CD8-positive, alpha-beta memory T cell (primary cell): ENCODE results near the gene ETV1. TPM values are rescaled to one million over a fixed set of nuclear protein-coding genes. Genes with fewer than 3 reads are reported as not detected.

ENCODE experiments used
- CTCF ChIA-PET: fragments of 350-600 bp; sonication (Branson Sonifier 250); formaldehyde crosslinking; loops from one replicate; lab custom pipeline; 2021; ENCODE audit warnings: antibody characterized with exemption; lab: Charles Lee
- POLR2A ChIA-PET: fragments of 350-600 bp; sonication (Branson Sonifier 250); formaldehyde crosslinking; loops from one replicate; lab custom pipeline; 2021; ENCODE audit warnings: antibody characterized with exemption; lab: Charles Lee
- DNase-seq, 5 donors: peaks; one replicate each; pipeline versions ENCODE4 v3.0.0 to v3.0.0-alpha.2; 2020 to 2022; ENCODE audit warnings: mixed read lengths in 1 of 5
- H3K27ac ChIP-seq: one replicate; pipeline ENCODE4 v1.7.0; 2013; ENCODE audit warnings: low read depth, mild to moderate bottlenecking, low read length, moderate library complexity
- H3K27me3 ChIP-seq: 2 replicates; pipeline ENCODE4 v1.7.0; 2013; ENCODE audit warnings: low read length, mild to moderate bottlenecking; ENCODE audit not compliant: insufficient read depth, poor library complexity, severe bottlenecking
- H3K36me3 ChIP-seq: 2 replicates; pipeline ENCODE4 v1.7.0; 2013; ENCODE audit warnings: mild to moderate bottlenecking, low read length, moderate library complexity; ENCODE audit not compliant: insufficient read depth
- H3K4me1 ChIP-seq: 2 replicates; pipeline ENCODE4 v1.7.0; 2013; ENCODE audit warnings: mild to moderate bottlenecking, low read length, moderate library complexity; ENCODE audit not compliant: insufficient read depth
- H3K4me3 ChIP-seq: 2 replicates; pipeline ENCODE4 v1.7.0; 2013; ENCODE audit warnings: mild to moderate bottlenecking, low read length
- H3K9me3 ChIP-seq: 2 replicates; pipeline ENCODE4 v1.7.0; 2013; ENCODE audit warnings: mild to moderate bottlenecking, low read length
- H3K27ac Mint-ChIP-seq, 8 donors: one replicate each; pipeline ENCODE4 v1.8.0; 2020 to 2021; ENCODE audit warnings: mixed read lengths in 8 of 8, mild to moderate bottlenecking in 6 of 8, inconsistent platforms in 3 of 8, moderate library complexity in 3 of 8
- H3K27me3 Mint-ChIP-seq, 2 donors: one replicate each; pipeline ENCODE4 v1.8.0; 2020 to 2021; ENCODE audit warnings: mixed read lengths in 2 of 2, mild to moderate bottlenecking in 1 of 2, moderate library complexity in 1 of 2
- H3K36me3 Mint-ChIP-seq, 3 donors: one replicate each; pipeline ENCODE4 v1.8.0; 2020 to 2021; ENCODE audit warnings: mixed read lengths in 3 of 3, inconsistent platforms in 1 of 3, mild to moderate bottlenecking in 1 of 3
- H3K4me1 Mint-ChIP-seq, 3 donors: one replicate each; pipeline ENCODE4 v1.8.0; 2020 to 2021; ENCODE audit warnings: mixed read lengths in 3 of 3, inconsistent platforms in 1 of 3, mild to moderate bottlenecking in 1 of 3
- H3K4me3 Mint-ChIP-seq, 7 donors: one replicate each; pipeline ENCODE4 v1.8.0; 2020 to 2021; ENCODE audit warnings: mixed read lengths in 7 of 7, mild to moderate bottlenecking in 6 of 7, moderate library complexity in 4 of 7, inconsistent platforms in 2 of 7
- H3K9me3 Mint-ChIP-seq, 5 donors: one replicate each; pipeline ENCODE4 v1.8.0; 2020 to 2022; ENCODE audit warnings: mixed read lengths in 5 of 5, mild to moderate bottlenecking in 3 of 5, moderate library complexity in 2 of 5, inconsistent platforms in 1 of 5
- polyA plus RNA-seq: library from polyadenylated mRNA; unstranded; fragments of 300-500 nt; fragmentation: Illumina TruSeq; gene quantifications from one replicate; pipeline ENCODE4 v1.2.3, GENCODE V29; 2021
- total RNA-seq, 2 experiments: library from RNA; stranded (reverse); gene quantifications; one replicate each; pipeline ENCODE4 v1.2.3, GENCODE V29; 2021

Gene ETV1
- total and polyA plus RNA-seq, 3 experiments from 2014 or later: 0.31 to 1.7 (median 0.31) TPM

DNA sequence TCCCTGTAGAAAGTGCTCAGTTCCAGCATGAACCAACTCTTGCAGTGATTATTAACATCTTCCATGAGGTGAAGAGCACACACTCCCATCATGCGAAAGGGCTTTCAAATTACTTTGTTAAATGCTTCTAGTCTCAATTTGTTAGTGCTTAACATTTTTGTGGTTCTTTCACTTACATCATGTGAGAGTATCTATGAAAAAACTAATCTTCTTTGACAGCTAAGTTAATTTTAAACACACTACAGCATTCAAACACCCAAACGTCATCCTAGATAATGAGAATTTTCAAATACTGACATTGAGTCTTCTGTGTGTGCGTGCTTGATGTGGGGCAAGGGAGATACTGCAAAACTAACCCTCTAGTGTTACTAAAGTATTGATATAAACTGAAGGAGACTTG lies 84.8 kb downstream of the ETV1 start:
- peak overlapping the region in 1 of 8 donors; percentile 22 for H3K27ac Mint-ChIP-seq
- no peaks in the 10 kb centered on the region for H3K36me3 Mint-ChIP-seq
- CTCF ChIA-PET: no interaction called here
- H3K9me3 Mint-ChIP-seq: no peaks in the 10 kb centered on the region
- Histone ChIP-seq H3K27ac (no peak overlapping the region), H3K36me3 (no peaks in the 10 kb centered on the region), H3K27me3 (no peaks in the 10 kb centered on the region), H3K4me1 (peaks cover 16% of the 10 kb centered on the region), H3K9me3 (no peaks in the 10 kb centered on the region), H3K4me3 (no peak overlapping the region)
- no peaks in the 10 kb centered on the region for H3K27me3 Mint-ChIP-seq
- no peak overlapping the region for H3K4me3 Mint-ChIP-seq
- POLR2A ChIA-PET: no interaction called here
- H3K4me1 Mint-ChIP-seq: peaks cover 36 to 49% (median 49%) of the 10 kb centered on the region in 3 donors
- DNase-seq: no peak

DNA sequence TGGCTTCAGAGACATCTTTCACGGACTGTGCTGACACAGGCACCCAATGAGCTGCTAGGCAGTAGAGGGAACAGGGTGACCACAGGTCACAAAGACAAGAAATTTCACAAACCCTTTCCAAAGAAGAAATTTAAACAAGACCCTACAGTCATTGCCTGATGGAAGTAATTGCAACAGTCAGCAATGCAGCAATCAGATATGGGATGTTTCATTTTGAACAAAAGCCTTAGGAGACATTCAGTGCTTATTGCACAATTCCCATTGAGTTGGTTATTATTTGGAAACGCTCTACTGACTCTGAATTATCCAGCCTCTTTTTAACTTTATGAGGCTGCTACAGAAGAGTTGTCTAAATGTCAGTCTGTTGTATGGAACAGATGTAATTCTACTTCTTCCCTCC lies 85.5 kb downstream of the ETV1 start:
- no peak for DNase-seq
- Histone ChIP-seq H3K4me1 (peaks cover 10% of the 10 kb centered on the region), H3K36me3 (no peaks in the 10 kb centered on the region), H3K4me3 (no peak overlapping the region), H3K9me3 (no peaks in the 10 kb centered on the region), H3K27me3 (no peaks in the 10 kb centered on the region), H3K27ac (no peak overlapping the region)
- H3K9me3 Mint-ChIP-seq: no peaks in the 10 kb centered on the region
- no peak overlapping the region for H3K4me3 Mint-ChIP-seq
- peaks cover 0 to under 1% (median 0%) of the 10 kb centered on the region in 3 donors for H3K36me3 Mint-ChIP-seq
- H3K27me3 Mint-ChIP-seq: no peaks in the 10 kb centered on the region
- ChIA-PET POLR2A (no interaction called here), CTCF (no interaction called here)
- peaks cover 30 to 45% (median 44%) of the 10 kb centered on the region in 3 donors for H3K4me1 Mint-ChIP-seq
- H3K27ac Mint-ChIP-seq: peak overlapping the region in 2 of 8 donors; percentile 22 to 63

DNA sequence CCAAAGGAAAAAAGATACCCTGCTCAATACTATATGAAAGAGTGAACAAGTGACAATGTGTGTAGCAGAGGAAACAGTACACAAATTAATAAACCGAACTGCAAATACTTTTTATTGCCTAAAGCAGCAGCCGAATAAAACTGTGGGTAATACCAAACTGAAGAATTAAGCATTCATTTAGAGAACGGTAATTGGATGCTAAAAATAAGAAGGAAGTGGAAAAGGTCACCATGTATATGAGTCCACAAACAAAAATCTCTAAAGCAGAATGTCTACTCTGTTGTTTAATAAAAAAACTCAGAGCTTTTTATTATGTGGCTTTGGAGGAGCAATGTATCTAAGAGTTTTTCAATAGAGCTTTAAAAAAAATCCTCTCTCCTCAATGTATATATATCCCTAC lies 87.9 kb downstream of the ETV1 start:
- no peak overlapping the region for H3K4me3 Mint-ChIP-seq
- Histone ChIP-seq H3K27me3 (no peaks in the 10 kb centered on the region), H3K27ac (no peak overlapping the region), H3K36me3 (no peaks in the 10 kb centered on the region), H3K4me1 (no peaks in the 10 kb centered on the region), H3K4me3 (no peak overlapping the region), H3K9me3 (no peaks in the 10 kb centered on the region)
- DNase-seq: no peak
- H3K27me3 Mint-ChIP-seq: no peaks in the 10 kb centered on the region
- H3K27ac Mint-ChIP-seq: no peak overlapping the region
- POLR2A ChIA-PET: no interaction called here
- CTCF ChIA-PET: interaction anchor here (1.0 kb wide), 1 partner anchor 23 kb away, joined by 3 read pairs; no protein-coding TSS in a partner anchor
- no peaks in the 10 kb centered on the region for H3K9me3 Mint-ChIP-seq
- H3K4me1 Mint-ChIP-seq: peaks cover 21 to 36% (median 32%) of the 10 kb centered on the region in 3 donors
- H3K36me3 Mint-ChIP-seq: peaks cover 0 to 1% (median 0%) of the 10 kb centered on the region in 3 donors

DNA sequence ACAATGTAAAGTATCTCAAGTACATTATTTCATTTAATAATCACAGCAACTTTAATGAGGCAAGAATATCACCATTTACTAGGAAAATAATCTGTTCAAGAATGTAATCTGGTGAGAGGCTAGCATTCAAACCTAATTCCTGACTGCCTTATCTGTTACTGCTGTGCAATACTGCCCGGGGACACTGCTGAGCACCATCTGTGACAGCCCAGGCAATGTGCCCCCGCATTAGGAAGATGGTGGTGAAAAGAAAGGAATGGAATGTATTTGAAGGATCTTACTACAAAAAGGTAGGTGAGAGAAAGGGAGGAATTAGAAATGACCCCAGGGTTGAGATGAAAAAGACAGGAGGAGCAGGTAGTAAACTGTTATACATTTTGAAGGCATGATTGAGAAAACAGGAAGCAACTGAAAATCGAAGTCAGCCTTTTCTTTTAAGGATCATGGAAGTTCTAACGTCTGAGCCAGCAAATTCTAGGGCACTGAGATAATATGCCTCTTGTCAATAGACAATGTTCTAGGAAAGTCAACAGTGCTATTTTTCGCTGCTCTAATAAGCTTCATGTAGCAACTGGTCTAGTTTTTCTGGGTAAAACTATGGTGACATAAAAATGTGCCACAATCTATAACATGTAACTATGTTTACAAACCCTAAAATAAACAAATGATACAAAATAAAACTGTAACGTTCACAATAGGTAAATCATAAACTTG lies 90.4 kb downstream of the ETV1 start:
- Mint-ChIP-seq H3K27me3 (no peaks in the 10 kb centered on the region), H3K9me3 (no peaks in the 10 kb centered on the region), H3K4me1 (peaks cover 11 to 21% (median 15%) of the 10 kb centered on the region in 3 donors), H3K36me3 (peaks cover 0 to 1% (median 0%) of the 10 kb centered on the region in 3 donors), H3K27ac (no peak overlapping the region), H3K4me3 (no peak overlapping the region)
- DNase-seq: no peak
- CTCF ChIA-PET: no interaction called here
- Histone ChIP-seq H3K27ac (no peak overlapping the region), H3K9me3 (no peaks in the 10 kb centered on the region), H3K4me3 (no peak overlapping the region), H3K36me3 (no peaks in the 10 kb centered on the region), H3K27me3 (no peaks in the 10 kb centered on the region), H3K4me1 (no peaks in the 10 kb centered on the region)
- POLR2A ChIA-PET: no interaction called here

DNA sequence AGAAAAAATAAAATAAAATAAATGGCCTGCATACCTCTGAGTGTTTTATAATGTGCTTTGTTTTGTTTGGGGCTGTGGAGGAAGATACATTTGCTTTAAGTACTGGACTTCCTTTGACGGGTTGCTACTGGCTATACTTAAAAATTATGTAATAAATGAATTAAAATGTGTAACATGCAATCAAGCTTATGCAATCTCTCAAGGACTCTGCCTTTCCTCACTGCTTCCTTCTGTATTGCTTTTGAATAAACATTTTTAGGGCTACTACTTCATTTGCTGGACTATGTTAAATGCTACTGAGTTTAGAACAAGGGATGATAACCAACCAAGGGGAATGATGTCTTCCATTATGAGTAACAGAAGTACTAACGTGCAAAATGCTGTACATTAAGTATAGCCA lies 91.6 kb downstream of the ETV1 start:
- Mint-ChIP-seq H3K27ac (no peak overlapping the region), H3K36me3 (peaks cover 0 to 1% (median 0%) of the 10 kb centered on the region in 3 donors), H3K9me3 (no peaks in the 10 kb centered on the region), H3K27me3 (no peaks in the 10 kb centered on the region), H3K4me1 (peaks cover 11 to 17% (median 14%) of the 10 kb centered on the region in 3 donors), H3K4me3 (no peak overlapping the region)
- H3K36me3 ChIP-seq: no peaks in the 10 kb centered on the region
- no peak for DNase-seq
- H3K27me3 ChIP-seq: no peaks in the 10 kb centered on the region
- no peak overlapping the region for H3K27ac ChIP-seq
- POLR2A ChIA-PET: no interaction called here
- no peaks in the 10 kb centered on the region for H3K9me3 ChIP-seq
- H3K4me1 ChIP-seq: no peaks in the 10 kb centered on the region
- H3K4me3 ChIP-seq: no peak overlapping the region
- CTCF ChIA-PET: no interaction called here

DNA sequence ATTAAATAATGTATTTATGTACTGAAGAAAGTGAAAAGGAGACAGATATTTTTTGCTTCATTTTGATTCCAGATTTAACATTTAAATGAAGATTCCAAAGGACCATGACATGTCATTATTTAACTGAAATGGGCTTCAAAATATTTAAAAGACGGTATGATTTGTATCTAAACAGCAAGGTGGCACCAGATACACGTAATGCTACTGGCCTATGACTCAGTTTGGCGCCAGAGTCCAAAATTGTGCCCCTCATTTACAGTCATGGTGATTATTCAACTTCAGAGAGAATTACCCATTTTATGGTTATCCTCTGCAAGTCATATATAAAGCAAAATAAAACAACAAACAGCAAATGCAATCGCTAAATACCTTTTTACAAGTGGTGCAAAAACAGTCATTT lies 94.5 kb downstream of the ETV1 start:
- Histone ChIP-seq H3K36me3 (no peaks in the 10 kb centered on the region), H3K4me1 (no peaks in the 10 kb centered on the region), H3K4me3 (no peak overlapping the region), H3K27me3 (no peaks in the 10 kb centered on the region), H3K9me3 (no peaks in the 10 kb centered on the region), H3K27ac (no peak overlapping the region)
- no peak for DNase-seq
- no peaks in the 10 kb centered on the region for H3K27me3 Mint-ChIP-seq
- H3K9me3 Mint-ChIP-seq: no peaks in the 10 kb centered on the region
- H3K4me1 Mint-ChIP-seq: peaks cover 11 to 17% (median 14%) of the 10 kb centered on the region in 3 donors
- no peak overlapping the region for H3K27ac Mint-ChIP-seq
- peaks cover 0 to 1% (median 0%) of the 10 kb centered on the region in 3 donors for H3K36me3 Mint-ChIP-seq
- CTCF ChIA-PET: no interaction called here
- POLR2A ChIA-PET: no interaction called here
- no peak overlapping the region for H3K4me3 Mint-ChIP-seq

DNA sequence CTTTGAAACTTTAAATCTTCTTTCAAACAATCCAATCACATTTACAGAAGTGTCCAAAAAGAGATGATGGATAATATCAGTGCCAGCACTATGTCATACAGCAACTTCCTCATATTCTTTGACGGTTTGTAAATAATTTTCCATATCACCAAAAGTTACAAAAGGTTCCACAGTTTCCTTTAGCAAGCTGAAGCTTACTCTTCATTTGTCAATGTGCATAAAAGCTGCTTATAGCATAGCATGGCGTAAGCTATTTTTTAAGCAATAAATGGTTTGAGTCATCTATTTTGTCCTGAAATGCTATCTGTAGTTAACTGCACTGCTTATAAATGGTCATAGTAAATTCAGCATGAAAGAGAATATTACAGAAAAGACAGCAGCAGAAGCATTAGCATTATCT lies 95.1 kb downstream of the ETV1 start:
- POLR2A ChIA-PET: no interaction called here
- Histone ChIP-seq H3K4me1 (no peaks in the 10 kb centered on the region), H3K27me3 (no peaks in the 10 kb centered on the region), H3K27ac (no peak overlapping the region), H3K9me3 (no peaks in the 10 kb centered on the region), H3K36me3 (no peaks in the 10 kb centered on the region), H3K4me3 (no peak overlapping the region)
- H3K4me3 Mint-ChIP-seq: no peak overlapping the region
- no peak for DNase-seq
- no peaks in the 10 kb centered on the region for H3K9me3 Mint-ChIP-seq
- H3K36me3 Mint-ChIP-seq: peaks cover 0 to 1% (median 0%) of the 10 kb centered on the region in 3 donors
- H3K27me3 Mint-ChIP-seq: peaks cover 0 to 1% of the 10 kb centered on the region in 2 donors
- no peak overlapping the region for H3K27ac Mint-ChIP-seq
- H3K4me1 Mint-ChIP-seq: peaks cover 11 to 17% (median 14%) of the 10 kb centered on the region in 3 donors
- CTCF ChIA-PET: no interaction called here

DNA sequence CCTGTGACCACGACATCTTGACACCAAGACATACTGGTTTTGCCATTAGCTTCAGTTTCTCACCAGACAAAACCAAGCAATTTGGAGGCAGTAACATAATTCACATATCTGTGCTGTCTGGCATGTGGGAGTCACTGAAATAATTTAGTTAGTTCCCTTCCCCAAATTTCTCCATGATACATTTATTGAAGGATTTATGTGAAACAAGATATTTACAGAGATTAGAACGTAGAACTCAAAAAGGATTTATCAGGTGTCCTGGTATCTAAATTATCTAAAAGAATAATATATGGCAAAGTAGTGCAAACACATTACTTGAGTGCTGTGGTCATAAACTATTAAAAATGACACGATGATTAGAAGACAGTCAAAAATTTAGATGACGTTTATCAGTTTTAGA lies 98.7 kb downstream of the ETV1 start:
- Mint-ChIP-seq H3K9me3 (no peaks in the 10 kb centered on the region), H3K4me1 (peaks cover 0 to under 1% (median 0%) of the 10 kb centered on the region in 3 donors), H3K27ac (no peak overlapping the region), H3K4me3 (no peak overlapping the region), H3K27me3 (peaks cover 0 to 2% of the 10 kb centered on the region in 2 donors), H3K36me3 (no peaks in the 10 kb centered on the region)
- Histone ChIP-seq H3K4me1 (no peaks in the 10 kb centered on the region), H3K4me3 (no peak overlapping the region), H3K27ac (no peak overlapping the region), H3K36me3 (no peaks in the 10 kb centered on the region), H3K9me3 (no peaks in the 10 kb centered on the region), H3K27me3 (no peaks in the 10 kb centered on the region)
- ChIA-PET POLR2A (no interaction called here), CTCF (no interaction called here)
- no peak for DNase-seq
